Measurements from ENCODE around the gene LRRC47. TPM values are rescaled to one million over a fixed set of nuclear protein-coding genes. Genes with fewer than 3 reads are reported as not detected.

LRRC47 gene
- total RNA-seq, 2 donors from 2014 or later: 31.9 to 42.7 TPM

DNA sequence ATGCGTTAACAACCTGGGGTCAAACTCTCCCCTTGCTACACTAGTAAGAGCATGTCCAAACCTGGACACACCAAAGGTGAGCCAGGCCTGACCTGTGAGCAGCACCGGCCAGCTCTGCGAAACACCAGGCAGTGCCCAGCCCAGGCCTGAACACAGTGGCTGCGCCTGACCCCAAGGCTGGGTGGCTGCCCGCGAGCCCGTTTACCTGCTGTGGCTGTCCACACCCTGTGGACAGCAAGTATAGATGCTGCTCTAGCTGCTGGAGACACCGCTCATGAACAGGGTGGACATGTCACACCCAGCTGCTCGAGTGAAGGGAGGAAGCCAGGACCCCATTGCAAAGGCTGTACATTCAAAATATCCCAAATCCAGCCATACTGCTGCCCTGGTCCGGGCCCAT lies 51.7 kb downstream of the LRRC47 start:
- no peak for DNase-seq

DNA sequence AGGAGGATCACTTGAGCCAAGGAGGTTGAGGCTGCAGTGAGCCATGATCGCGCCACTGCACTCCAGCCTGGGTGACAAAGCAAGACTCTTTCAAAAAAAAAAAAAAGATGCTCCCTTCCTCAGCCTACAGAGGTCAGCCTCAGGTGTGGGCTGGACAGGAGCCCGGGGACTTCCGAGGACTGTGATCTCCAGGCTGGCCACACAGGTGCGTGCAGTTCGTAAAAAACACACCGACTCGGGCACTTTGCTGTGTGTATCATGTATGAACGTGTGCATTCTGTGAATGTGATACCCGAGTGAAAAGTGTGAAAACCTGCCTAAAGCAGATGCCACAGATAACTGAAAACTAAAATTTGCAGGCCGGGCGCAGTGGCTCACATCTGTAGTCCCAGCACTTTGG lies 52.5 kb downstream of the LRRC47 start:
- Histone ChIP-seq H3K4me3 (no peak overlapping the region), H3K9me3 (no peaks in the 10 kb centered on the region), H3K4me1 (peaks cover 8% of the 10 kb centered on the region), H3K36me3 (no peaks in the 10 kb centered on the region), H3K27me3 (no peaks in the 10 kb centered on the region), H3K27ac (no peak overlapping the region), H3K9ac (ENCODE audit: low read depth in 2 of 2, low read length in 2 of 2) (no peak overlapping the region)
- DNase-seq: no peak
- intact Hi-C loops (cut with DNase I): no loop called here
- TF ChIP-seq, protein P1, sequence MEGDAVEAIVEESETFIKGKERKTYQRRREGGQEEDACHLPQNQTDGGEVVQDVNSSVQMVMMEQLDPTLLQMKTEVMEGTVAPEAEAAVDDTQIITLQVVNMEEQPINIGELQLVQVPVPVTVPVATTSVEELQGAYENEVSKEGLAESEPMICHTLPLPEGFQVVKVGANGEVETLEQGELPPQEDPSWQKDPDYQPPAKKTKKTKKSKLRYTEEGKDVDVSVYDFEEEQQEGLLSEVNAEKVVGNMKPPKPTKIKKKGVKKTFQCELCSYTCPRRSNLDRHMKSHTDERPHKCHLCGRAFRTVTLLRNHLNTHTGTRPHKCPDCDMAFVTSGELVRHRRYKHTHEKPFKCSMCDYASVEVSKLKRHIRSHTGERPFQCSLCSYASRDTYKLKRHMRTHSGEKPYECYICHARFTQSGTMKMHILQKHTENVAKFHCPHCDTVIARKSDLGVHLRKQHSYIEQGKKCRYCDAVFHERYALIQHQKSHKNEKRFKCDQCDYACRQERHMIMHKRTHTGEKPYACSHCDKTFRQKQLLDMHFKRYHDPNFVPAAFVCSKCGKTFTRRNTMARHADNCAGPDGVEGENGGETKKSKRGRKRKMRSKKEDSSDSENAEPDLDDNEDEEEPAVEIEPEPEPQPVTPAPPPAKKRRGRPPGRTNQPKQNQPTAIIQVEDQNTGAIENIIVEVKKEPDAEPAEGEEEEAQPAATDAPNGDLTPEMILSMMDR (IDR thresholded peaks at IDR 0.05): no peak

More for the DNA sequence above, 51.7 kb downstream of the LRRC47 start:
- no peaks in the 10 kb centered on the region for H3K36me3 ChIP-seq
- TF ChIP-seq, protein P1 (IDR thresholded peaks at IDR 0.05): no peak
- H3K27ac ChIP-seq: no peak overlapping the region
- intact Hi-C loops (cut with DNase I): no loop called here
- H3K9me3 ChIP-seq: no peaks in the 10 kb centered on the region
- H3K4me3 ChIP-seq: no peak overlapping the region
- H3K27me3 ChIP-seq: no peaks in the 10 kb centered on the region
- no peak overlapping the region for H3K9ac ChIP-seq (ENCODE audit: low read depth in 2 of 2, low read length in 2 of 2)
- peaks cover 8% of the 10 kb centered on the region for H3K4me1 ChIP-seq

DNA sequence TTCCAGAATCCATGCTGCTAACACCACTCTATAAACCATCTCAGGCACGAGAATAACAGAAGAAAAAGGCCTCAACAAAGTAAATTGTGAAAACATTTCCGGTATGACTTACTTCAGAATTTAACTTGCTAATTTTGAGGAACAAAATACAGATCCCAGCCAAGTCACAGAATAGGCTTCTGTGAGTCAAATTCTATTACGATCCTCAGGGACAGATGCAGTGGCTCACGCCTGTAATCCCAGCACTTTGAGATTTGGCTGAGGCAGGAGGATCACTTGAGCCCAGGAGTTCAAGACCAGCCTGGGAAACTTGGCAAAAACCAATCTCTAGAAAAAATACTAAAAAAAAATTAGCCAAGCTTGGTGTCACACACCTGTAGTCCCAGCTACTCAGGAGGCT lies 52.9 kb downstream of the LRRC47 start:
- intact Hi-C loops (cut with DNase I): no loop called here
- H3K27ac ChIP-seq: no peak overlapping the region
- no peak overlapping the region for H3K9ac ChIP-seq (ENCODE audit: low read depth in 2 of 2, low read length in 2 of 2)
- H3K4me3 ChIP-seq: no peak overlapping the region
- no peaks in the 10 kb centered on the region for H3K27me3 ChIP-seq
- no peaks in the 10 kb centered on the region for H3K36me3 ChIP-seq
- peaks cover 8% of the 10 kb centered on the region for H3K4me1 ChIP-seq
- DNase-seq: no peak
- TF ChIP-seq, protein P1 (IDR thresholded peaks at IDR 0.05): no peak
- H3K9me3 ChIP-seq: no peaks in the 10 kb centered on the region

DNA sequence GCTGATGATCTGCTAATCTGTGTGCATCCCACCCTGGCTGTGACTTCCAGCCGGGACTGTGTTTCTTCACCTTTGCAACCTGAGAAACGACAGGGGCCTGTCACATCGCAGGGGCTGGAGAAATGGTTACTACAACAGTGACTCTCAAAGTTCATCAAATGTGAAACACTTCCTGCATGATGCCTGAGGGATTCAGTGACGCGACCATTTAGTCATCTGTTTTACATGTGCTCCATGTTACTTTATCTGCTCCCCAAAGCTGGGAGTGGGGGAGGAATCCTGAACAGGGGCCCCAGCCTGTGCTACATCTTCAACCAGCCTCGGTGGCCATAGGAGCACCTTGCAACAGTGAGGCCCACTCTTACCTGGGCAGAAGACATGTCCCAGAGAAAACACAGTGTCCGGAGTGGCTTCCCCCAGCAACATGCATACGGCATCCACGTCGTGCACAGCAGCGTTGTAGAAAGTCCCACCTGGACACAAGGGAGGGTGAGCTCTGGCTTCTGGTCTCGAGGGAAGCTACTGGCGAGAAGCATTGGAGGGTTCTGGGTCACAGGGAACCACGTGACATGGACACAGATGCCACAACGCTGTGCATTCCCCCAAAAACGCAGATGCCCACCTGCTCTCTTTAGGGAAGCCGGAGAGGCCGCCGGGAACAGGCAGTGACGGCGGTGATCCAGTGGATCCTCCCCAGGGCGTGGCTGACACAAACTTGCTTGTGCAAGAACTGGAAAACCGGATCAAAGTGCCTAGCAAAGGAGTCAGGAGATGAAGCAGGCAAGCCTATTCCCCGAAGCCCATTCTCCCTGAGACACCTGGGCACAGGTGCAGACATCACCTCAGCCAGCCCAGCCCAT lies 53.6 kb downstream of the LRRC47 start:
- intact Hi-C loops (cut with DNase I): no loop called here
- no peak overlapping the region for H3K9ac ChIP-seq (ENCODE audit: low read depth in 2 of 2, low read length in 2 of 2)
- H3K27ac ChIP-seq: no peak overlapping the region
- H3K36me3 ChIP-seq: no peaks in the 10 kb centered on the region
- TF ChIP-seq, protein P1 (IDR thresholded peaks at IDR 0.05): no peak
- H3K9me3 ChIP-seq: no peaks in the 10 kb centered on the region
- no peak for DNase-seq
- peaks cover 2% of the 10 kb centered on the region for H3K4me1 ChIP-seq
- H3K27me3 ChIP-seq: no peaks in the 10 kb centered on the region
- H3K4me3 ChIP-seq: no peak overlapping the region

DNA sequence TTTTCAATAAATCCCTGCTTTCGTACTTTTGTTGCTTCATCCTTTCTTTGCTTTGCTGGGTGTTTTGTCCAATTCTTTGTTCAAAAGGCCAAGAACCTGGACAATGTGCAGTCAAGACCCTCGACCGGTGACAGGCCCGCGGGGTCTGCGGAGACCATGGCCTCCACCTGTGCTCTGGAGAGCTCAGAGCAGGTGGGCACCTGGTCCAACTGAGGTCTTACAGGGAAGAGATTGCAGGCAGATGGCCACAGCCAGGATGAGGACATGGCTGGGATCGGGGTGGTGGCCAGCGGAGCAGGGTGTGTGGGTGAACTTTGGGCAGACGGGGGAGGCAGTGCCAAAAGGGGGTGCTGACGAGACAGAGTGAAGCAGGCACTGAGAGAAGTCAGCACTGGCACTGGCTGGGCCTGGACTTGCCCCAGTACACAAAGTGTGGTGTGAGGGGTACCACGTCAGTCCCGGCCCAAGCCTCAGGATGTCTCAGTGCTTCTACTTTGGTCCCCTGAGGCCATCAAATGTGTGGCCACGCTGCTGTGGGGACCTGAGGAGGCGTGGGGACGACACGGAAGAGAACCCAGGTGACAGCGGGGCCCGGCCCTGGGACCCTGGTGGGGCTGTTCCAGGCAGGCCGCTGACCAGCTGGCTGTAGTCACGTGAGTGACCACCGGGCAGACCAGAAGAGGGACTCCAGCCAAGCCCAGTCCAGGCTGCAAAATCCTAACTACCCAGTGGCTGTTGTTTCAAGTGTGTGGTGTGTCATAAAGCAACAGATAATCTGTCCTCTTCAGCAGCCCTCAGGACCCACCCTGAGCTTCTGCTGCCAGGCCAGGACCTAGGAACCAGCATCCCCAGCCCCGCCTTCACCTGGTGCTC lies 54.5 kb downstream of the LRRC47 start:
- Histone ChIP-seq H3K9me3 (no peaks in the 10 kb centered on the region), H3K27ac (no peak overlapping the region), H3K27me3 (no peaks in the 10 kb centered on the region), H3K9ac (ENCODE audit: low read depth in 2 of 2, low read length in 2 of 2) (no peak overlapping the region), H3K4me3 (no peak overlapping the region), H3K36me3 (no peaks in the 10 kb centered on the region), H3K4me1 (no peaks in the 10 kb centered on the region)
- TF ChIP-seq, protein P1 (IDR thresholded peaks at IDR 0.05): no peak
- DNase-seq: no peak
- intact Hi-C loops (cut with DNase I): no loop called here

All from colonic mucosa (tissue), 4 donors.